ENCODE data around the gene EEPD1.

GRCh38 chr7:36192053-36192824, 39.2 kb downstream of the EEPD1 start:
- TF ChIP-seq, protein P1, sequence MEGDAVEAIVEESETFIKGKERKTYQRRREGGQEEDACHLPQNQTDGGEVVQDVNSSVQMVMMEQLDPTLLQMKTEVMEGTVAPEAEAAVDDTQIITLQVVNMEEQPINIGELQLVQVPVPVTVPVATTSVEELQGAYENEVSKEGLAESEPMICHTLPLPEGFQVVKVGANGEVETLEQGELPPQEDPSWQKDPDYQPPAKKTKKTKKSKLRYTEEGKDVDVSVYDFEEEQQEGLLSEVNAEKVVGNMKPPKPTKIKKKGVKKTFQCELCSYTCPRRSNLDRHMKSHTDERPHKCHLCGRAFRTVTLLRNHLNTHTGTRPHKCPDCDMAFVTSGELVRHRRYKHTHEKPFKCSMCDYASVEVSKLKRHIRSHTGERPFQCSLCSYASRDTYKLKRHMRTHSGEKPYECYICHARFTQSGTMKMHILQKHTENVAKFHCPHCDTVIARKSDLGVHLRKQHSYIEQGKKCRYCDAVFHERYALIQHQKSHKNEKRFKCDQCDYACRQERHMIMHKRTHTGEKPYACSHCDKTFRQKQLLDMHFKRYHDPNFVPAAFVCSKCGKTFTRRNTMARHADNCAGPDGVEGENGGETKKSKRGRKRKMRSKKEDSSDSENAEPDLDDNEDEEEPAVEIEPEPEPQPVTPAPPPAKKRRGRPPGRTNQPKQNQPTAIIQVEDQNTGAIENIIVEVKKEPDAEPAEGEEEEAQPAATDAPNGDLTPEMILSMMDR (IDR thresholded peaks at IDR 0.05) = no peak
- no peak for TF ChIP-seq POLR2A (IDR thresholded peaks at IDR 0.05)

All from uterus (tissue), 2 donors.